Osteocyte (in vitro differentiated cells): ENCODE results near the gene UBE2D3. TPM values are rescaled to one million over a fixed set of nuclear protein-coding genes. Genes with fewer than 3 reads are reported as not detected.

Source experiments
- DNase-seq: peaks from one replicate; pipeline ENCODE4 v3.0.0; 2021; ENCODE audit warnings: mixed read lengths; ENCODE audit not compliant: unreplicated experiment; ENCODE audit errors: extremely low spot score
- H3K27ac Mint-ChIP-seq: one replicate; pipeline ENCODE4 v1.8.0; 2021; ENCODE audit warnings: mild to moderate bottlenecking, mixed read lengths; ENCODE audit not compliant: unreplicated experiment
- H3K27me3 Mint-ChIP-seq: one replicate; pipeline ENCODE4 v1.8.0; 2021; ENCODE audit warnings: mixed read lengths; ENCODE audit not compliant: unreplicated experiment
- H3K36me3 Mint-ChIP-seq: one replicate; pipeline ENCODE4 v1.8.0; 2021; ENCODE audit warnings: mixed read lengths; ENCODE audit not compliant: unreplicated experiment
- H3K4me1 Mint-ChIP-seq: one replicate; pipeline ENCODE4 v1.8.0; 2021; ENCODE audit warnings: mixed read lengths; ENCODE audit not compliant: unreplicated experiment
- H3K4me3 Mint-ChIP-seq: one replicate; pipeline ENCODE4 v1.8.0; 2021; ENCODE audit warnings: mild to moderate bottlenecking, moderate library complexity, mixed read lengths; ENCODE audit not compliant: unreplicated experiment
- H3K9me3 Mint-ChIP-seq: one replicate; pipeline ENCODE4 v1.8.0; 2021; ENCODE audit warnings: mixed read lengths; ENCODE audit not compliant: unreplicated experiment
- CTCF ChIP-seq: fragments of 200-600 bp; sonication (generic); IDR thresholded peaks from 2 replicates; pipeline ENCODE4 v1.5.0; 2021; ENCODE audit warnings: antibody characterized with exemption, mild to moderate bottlenecking, moderate library complexity
- long read RNA-seq: library from polyadenylated mRNA; unstranded; transcript quantifications from one replicate; pipeline ENCODE4 v2.0.0, GENCODE V29; 2021
- total RNA-seq: library from RNA; stranded (reverse); gene quantifications from 2 replicates; pipeline ENCODE4 v1.2.1, GENCODE V29; 2021

Gene UBE2D3
- total RNA-seq, result 239 and 247 TPM in 2 replicates
- long read RNA-seq, full-length matches to known transcripts, result 678 of 878 reads
- long read RNA-seq, partial matches to known transcripts, result 153 of 878 reads
- long read RNA-seq, other reads (novel, unspliced or antisense), result 47 of 878 reads

- no peak within 1 kb of the TSS for H3K27ac Mint-ChIP-seq
- H3K4me3 Mint-ChIP-seq, result no peak within 1 kb of the TSS
- TF ChIP-seq CTCF, result no peak
- no peaks in the 10 kb centered on the region for H3K9me3 Mint-ChIP-seq
- peaks cover 34% of the 10 kb centered on the region for H3K4me1 Mint-ChIP-seq
- DNase-seq, result peak; percentile 99
- no peaks in the 10 kb centered on the region for H3K27me3 Mint-ChIP-seq
- peaks cover 4% of the 10 kb centered on the region for H3K36me3 Mint-ChIP-seq
Measured at GRCh38 chr4:102826890-102827673, at the start of gene UBE2D3. Gene UBE2D3 (minus strand): TSS chr4:102827551. CDS start chr4:102826508, 1,043 bp downstream.

GRCh38 chr4:102871772-102872171, 44.4 kb upstream of the UBE2D3 start:
- H3K4me1 Mint-ChIP-seq, result peaks cover 37% of the 10 kb centered on the region
- peaks cover 15% of the 10 kb centered on the region for H3K36me3 Mint-ChIP-seq
- no peak for TF ChIP-seq CTCF
- H3K4me3 Mint-ChIP-seq, result no peak overlapping the region
- H3K9me3 Mint-ChIP-seq, result no peaks in the 10 kb centered on the region
- DNase-seq, result no peak
- peak overlapping the region; percentile 24 for H3K27ac Mint-ChIP-seq
- H3K27me3 Mint-ChIP-seq, result no peaks in the 10 kb centered on the region

- DNase-seq, result no peak
- no peak for TF ChIP-seq CTCF
- Mint-ChIP-seq H3K4me1 (peaks cover 37% of the 10 kb centered on the region), H3K4me3 (peak overlapping the region; percentile 95), H3K27ac (peak overlapping the region; percentile 98), H3K9me3 (no peaks in the 10 kb centered on the region), H3K27me3 (no peaks in the 10 kb centered on the region), H3K36me3 (peaks cover 10% of the 10 kb centered on the region)
Measured at GRCh38 chr4:102869569-102870197, 42.3 kb upstream of the UBE2D3 start.

- H3K9me3 Mint-ChIP-seq, result no peaks in the 10 kb centered on the region
- peaks cover 6% of the 10 kb centered on the region for H3K36me3 Mint-ChIP-seq
- H3K4me1 Mint-ChIP-seq, result peaks cover 37% of the 10 kb centered on the region
- H3K27ac Mint-ChIP-seq, result peak within 1 kb of the TSS; percentile 98
- peak within 1 kb of the TSS; percentile 95 for H3K4me3 Mint-ChIP-seq
- DNase-seq, result peak; percentile 97
- no peaks in the 10 kb centered on the region for H3K27me3 Mint-ChIP-seq
- TF ChIP-seq CTCF, result no peak
Measured at GRCh38 chr4:102868781-102869568, 41.6 kb upstream of the UBE2D3 start, which contains the start of gene CISD2. Gene CISD2 (plus strand): TSS chr4:102868992. CDS start chr4:102869085, 93 bp downstream.
